GM12872 (cell line): ENCODE measurements around the gene INAFM2.

Experiments used
- CTCF ChIP-seq: IDR thresholded peaks from 3 replicates; pipeline ENCODE4 v1.5.1; 2011; ENCODE audit warnings: low read depth, mild to moderate bottlenecking, low read length, moderate library complexity; ENCODE audit not compliant: insufficient read depth

INAFM2 gene

DNA sequence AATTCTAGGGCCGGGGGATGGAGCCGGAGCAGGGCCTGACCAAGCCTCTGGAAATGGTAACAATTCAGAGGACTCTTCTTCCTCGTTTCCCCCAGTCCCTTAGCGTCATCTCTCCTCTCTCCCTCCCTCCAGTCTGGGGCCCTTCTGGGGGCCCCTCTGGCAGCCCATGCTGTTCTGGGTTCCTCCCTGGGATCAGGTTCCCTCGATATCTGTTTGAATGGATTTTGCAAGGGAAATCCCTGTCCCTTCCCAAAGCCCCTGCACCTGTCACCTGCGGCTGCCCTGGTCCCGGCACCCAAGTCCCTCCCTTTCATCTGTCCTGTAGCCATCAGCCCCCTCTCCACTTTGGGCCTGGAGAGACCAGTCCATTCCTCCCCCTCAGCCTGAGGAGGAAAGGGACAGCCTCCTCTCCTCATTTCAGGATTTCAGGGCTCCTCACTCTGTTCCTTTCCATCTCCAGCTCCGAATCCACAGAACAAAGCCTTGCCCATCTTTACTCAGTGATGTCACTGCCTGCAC, 14.1 kb upstream of the INAFM2 start:
- TF ChIP-seq CTCF: no peak

DNA sequence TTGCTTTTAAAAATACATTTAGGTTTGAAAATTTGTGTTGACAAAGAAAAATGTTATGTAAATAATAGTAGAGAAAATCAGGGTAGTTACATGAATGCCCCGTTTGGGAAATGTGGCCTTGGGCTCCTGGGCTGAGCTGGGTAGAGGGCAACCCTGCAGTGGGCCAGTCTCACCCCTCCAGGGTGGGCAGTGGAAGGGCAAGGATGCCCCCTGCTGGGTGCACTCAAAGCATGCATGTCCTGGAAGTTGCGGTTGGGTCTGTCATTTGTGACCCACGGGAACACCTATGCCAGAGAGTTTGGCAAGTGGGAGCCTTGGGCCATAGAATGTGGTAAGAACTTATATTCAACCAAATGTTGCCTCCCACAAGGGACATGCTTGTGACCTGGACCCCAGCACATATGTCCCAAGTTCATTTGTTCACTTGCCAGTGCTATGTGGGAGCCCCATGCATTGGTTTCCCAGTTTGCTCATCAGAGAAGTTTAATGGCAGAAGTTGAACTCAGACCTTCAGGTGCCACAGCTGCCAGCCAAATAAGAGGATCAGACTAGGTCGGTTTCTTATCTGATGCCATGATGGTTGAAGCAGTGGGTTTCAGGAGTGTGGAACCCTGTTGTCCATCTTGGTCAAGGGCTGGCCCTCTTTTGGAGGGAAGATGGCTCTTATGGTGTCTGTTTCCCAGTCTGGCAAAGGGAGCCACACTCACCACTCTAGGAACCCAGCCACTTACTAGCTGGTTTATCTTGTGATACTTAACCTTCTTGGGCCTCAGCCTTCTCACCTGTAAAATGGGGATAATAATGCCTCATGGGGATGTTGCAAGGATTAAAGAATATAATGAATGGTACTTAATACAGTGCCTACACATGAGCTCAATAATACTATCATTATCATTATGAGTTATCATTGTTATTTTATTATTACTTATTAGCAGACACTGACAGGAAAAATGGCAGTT, 13.2 kb upstream of the INAFM2 start:
- peak; percentile 89 for TF ChIP-seq CTCF

- no peak for TF ChIP-seq CTCF
These were observed 12.5 kb upstream of the INAFM2 start for GRCh38 chr15:40310993-40311392.

- no peak for TF ChIP-seq CTCF
These were observed 10.9 kb upstream of the INAFM2 start for GRCh38 chr15:40312370-40313158.

GRCh38 chr15:40313531-40314398, 9.7 kb upstream of the INAFM2 start:
- TF ChIP-seq CTCF: no peak

GRCh38 chr15:40314723-40315276, 8.7 kb upstream of the INAFM2 start:
- no peak for TF ChIP-seq CTCF
